Stomach smooth muscle (tissue), 2 donors: ENCODE data around the gene CENPVL1.

Experiments
- H3K27ac ChIP-seq: one replicate; pipeline ENCODE4 v1.7.0; 2013; ENCODE audit warnings: mild to moderate bottlenecking, low read length, inconsistent platforms
- H3K27me3 ChIP-seq, 2 donors: one replicate each; pipeline ENCODE4 v1.7.0; 2013; ENCODE audit warnings: low read length in 2 of 2; ENCODE audit not compliant: insufficient read depth in 2 of 2, control insufficient read depth in 1 of 2
- H3K36me3 ChIP-seq, 2 donors: one replicate each; pipeline ENCODE4 v1.7.0; 2013; ENCODE audit warnings: low read length in 2 of 2; ENCODE audit not compliant: control insufficient read depth in 2 of 2, insufficient read depth in 2 of 2
- H3K4me1 ChIP-seq: one replicate; pipeline ENCODE4 v1.7.0; 2013; ENCODE audit warnings: low read length; ENCODE audit not compliant: control insufficient read depth, insufficient read depth
- H3K4me3 ChIP-seq, 2 donors: one replicate each; pipeline ENCODE4 v1.7.0; 2013; ENCODE audit warnings: low read length in 2 of 2
- H3K9ac ChIP-seq, 2 donors: one replicate each; pipeline ENCODE4 v1.7.0; 2013; ENCODE audit warnings: low read length in 2 of 2, mild to moderate bottlenecking in 1 of 2
- H3K9me3 ChIP-seq, 2 donors: one replicate each; pipeline ENCODE4 v1.7.0; 2013; ENCODE audit warnings: low read length in 2 of 2; ENCODE audit not compliant: control insufficient read depth in 2 of 2
- donor health status: healthy.
- donor health status: Pancreatic carcinoma.

CENPVL1 gene

DNA sequence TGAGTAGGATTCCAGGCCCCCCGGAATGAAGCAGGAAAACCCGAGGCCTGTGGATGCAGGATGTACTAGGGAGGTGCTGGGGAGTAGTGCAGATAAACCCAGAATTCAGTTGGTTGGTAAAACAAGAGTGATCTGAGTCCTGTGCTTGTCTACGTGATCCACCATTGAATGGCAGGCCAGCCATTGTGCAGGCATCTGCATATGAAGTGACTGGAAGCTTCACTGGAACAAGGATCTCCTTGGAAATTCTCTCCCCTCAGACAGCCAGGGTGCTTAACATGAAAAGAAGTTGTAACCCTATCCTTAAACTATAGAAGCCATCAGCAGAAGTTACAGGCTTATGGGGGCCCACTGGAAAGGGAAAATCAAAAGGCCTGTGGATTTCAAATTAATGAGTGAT lies 32.3 kb downstream of the CENPVL1 start:
- H3K27me3 ChIP-seq, result peaks cover 0 to 9% of the 10 kb centered on the region in 2 donors
- H3K9me3 ChIP-seq, result no peaks in the 10 kb centered on the region
- H3K4me1 ChIP-seq, result peaks cover 8% of the 10 kb centered on the region
- H3K36me3 ChIP-seq, result peaks cover 0 to 3% of the 10 kb centered on the region in 2 donors
- H3K27ac ChIP-seq, result no peak overlapping the region
- H3K4me3 ChIP-seq, result peak overlapping the region; percentile 77 to 80
- peak overlapping the region; percentile 7 to 69 for H3K9ac ChIP-seq

DNA sequence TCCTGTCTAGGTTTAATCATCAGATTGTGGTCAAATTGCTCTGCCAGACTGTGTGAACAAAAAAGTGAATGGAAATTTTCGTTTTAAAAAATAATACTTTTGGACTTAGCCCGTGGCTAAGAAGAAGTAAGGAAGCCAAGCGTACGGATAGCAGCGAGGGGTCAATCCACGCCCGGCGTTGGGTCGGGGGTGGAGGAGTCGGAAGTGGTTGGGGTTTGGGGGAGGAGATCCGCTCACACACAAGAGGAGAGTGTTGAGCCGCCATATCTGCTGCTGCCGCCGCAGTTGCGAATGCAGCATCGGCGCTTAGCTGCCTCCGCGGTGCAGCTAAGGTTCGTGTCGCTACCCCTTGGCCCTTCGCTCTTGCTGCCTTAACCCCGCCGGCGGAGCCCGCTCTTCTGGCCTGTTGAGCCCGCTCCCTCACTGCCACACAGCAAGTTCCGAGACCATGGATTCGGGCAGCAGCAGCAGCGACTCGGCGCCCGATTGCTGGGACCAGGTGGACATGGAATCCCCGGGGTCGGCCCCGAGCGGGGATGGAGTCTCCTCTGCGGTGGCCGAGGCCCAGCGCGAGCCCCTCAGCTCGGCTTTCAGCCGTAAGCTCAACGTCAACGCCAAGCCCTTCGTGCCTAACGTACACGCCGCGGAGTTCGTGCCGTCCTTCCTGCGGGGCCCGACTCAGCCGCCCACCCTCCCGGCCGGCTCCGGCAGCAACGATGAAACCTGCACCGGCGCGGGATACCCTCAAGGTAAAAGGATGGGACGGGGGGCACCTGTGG lies 33.1 kb downstream of the CENPVL1 start, which contains the start of gene GSPT2:
TSS of gene GSPT2 (plus strand) at position 264 of the 779 bp plus-strand sequence. CDS start at position 449, 185 bp downstream.
- Histone ChIP-seq H3K36me3 (peaks cover 0 to 3% of the 10 kb centered on the region in 2 donors), H3K9ac (peak within 1 kb of the TSS; percentile 69 to 74), H3K27ac (peak within 1 kb of the TSS; percentile 31), H3K9me3 (no peaks in the 10 kb centered on the region), H3K4me3 (peak within 1 kb of the TSS; percentile 77 to 80), H3K27me3 (peaks cover 0 to 9% of the 10 kb centered on the region in 2 donors), H3K4me1 (peaks cover 8% of the 10 kb centered on the region)

DNA sequence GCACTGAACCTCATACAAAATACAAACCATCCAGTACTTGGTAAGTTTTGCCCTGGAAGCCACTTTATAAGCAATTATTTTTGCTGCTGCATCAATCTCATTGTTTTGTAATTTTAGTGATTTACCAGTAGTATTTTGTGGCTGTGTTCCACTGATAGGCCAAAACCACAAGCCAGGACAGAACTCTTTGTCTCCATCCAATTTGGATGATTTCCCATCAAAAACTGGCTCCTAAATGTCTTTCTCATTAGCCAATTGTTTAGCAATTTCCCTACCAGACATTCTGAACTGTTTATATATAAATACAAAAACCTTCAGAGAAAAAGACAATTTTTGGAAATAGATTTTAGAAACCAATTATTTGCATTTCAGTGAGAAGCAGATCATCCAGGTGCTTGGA lies 37.4 kb downstream of the CENPVL1 start:
- no peaks in the 10 kb centered on the region for H3K9me3 ChIP-seq
- no peak overlapping the region for H3K27ac ChIP-seq
- no peak overlapping the region for H3K9ac ChIP-seq
- H3K4me3 ChIP-seq, result no peak overlapping the region
- H3K27me3 ChIP-seq, result peaks cover 0 to 4% of the 10 kb centered on the region in 2 donors
- peaks cover 4% of the 10 kb centered on the region for H3K4me1 ChIP-seq
- peaks cover 0 to 3% of the 10 kb centered on the region in 2 donors for H3K36me3 ChIP-seq

DNA sequence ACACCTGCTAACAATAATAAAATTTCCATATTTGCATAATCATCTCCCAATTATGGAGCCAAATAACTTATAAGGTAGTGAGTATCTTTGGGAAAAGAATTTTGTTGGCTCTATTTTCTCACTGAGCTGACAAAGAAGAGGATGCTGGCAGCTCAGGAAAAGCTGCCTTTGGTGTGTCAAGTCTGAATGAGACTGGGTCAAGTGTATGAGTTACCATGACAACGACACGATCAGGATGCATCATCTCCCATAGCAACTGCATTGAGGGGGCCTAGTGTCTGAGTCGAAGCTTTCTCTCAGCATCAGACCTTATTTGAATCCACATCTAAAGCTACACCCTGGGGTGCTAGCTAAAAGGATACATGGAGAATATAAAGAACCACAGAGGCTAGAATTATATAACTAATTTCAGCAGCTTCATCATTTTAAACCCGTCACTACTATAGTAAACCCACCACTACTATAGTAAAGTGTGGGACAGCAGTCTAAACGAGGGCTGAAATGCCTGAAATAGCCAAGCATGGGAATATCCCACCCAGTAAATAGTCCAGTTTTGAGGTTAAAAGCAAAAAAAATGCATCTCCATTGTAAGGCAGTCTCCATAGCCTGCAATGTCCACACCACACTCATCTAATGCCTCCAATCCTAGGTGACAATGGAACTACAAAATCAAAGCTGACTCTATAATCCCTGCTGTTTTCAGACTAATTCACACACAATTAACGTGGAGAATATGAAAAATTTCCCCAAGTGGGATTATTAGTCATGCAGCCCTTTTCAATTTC lies 48.9 kb downstream of the CENPVL1 start:
- Histone ChIP-seq H3K4me3 (no peak overlapping the region), H3K4me1 (no peaks in the 10 kb centered on the region), H3K27me3 (peaks cover 0 to 3% of the 10 kb centered on the region in 2 donors), H3K27ac (no peak overlapping the region), H3K36me3 (no peaks in the 10 kb centered on the region), H3K9me3 (no peaks in the 10 kb centered on the region), H3K9ac (no peak overlapping the region)

DNA sequence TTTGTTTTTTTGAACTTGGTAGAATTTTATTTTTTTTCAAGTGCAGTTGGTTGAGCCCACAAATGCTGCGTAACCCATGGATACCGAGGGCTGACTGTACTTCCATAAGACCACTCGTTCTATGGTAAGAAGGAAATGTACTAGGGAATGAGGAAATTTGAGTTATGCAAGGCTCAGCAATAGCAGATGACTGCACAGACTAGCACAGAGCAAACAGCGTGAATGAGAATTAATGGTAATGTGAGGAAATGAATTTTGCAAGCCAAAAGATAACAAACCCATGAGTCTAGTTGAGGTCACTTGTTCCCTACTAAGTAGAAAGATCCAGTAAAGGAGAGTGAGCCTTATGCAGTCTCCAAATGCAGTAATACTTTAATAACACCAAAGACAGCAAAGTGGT lies 50.3 kb downstream of the CENPVL1 start:
- H3K9me3 ChIP-seq, result no peaks in the 10 kb centered on the region
- no peaks in the 10 kb centered on the region for H3K4me1 ChIP-seq
- H3K27ac ChIP-seq, result no peak overlapping the region
- peaks cover 0 to 2% of the 10 kb centered on the region in 2 donors for H3K27me3 ChIP-seq
- H3K36me3 ChIP-seq, result no peaks in the 10 kb centered on the region
- H3K4me3 ChIP-seq, result no peak overlapping the region
- H3K9ac ChIP-seq, result no peak overlapping the region
